UCSD-AML1 (cell line): ENCODE data around the gene FUNDC2.
A peak's percentile ranks its signal among the peaks of the same experiment; 100 is the strongest.

Experiments
- DNase-seq: peaks from one replicate; lab custom pipeline; 2025; ENCODE audit not compliant: unreplicated experiment; lab: John Stamatoyannopoulos, UW

Gene FUNDC2

DNA sequence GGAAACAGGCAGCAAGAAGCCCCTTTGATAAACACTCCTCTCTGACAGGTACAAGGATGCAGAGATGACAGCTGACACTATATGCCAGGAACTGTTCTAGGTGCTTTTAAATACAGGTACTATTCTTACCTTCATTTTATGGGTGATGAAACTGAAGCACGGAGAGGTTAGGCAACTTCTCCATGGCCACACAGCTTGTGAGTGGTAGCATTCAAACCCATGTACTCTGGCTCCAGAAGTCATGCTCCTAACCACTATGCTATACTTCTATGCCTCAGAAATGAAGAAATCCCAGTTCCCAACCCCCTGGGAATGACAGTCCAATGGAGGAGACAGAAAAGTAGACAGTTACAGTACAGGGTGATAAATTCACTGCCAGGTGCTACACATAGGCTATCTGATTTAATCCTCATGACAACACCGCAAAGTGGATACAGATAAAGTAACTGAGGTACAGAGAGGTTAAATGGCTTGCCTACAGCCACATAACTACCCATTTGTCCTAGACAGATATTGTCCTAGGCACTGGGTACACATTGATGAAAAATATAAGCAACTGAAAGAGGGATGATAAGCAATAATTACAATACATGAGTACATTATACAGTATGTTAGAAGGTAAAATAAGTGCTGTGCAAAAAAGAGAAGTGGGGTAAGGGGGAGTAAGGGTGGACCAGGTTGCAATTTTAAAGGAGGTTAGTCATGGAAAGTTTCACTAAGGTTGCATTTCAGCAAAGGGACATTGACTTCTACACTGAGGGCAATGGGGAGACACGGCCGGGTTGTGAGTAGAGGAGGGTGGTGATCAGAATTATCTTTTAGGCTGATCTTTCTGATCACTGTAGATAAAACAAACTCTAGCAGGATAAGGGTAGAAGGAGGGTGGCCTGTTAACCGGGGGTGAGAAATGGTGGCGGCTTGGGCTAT is 2.5 kb upstream of the FUNDC2 start:
- no peak for DNase-seq

DNA sequence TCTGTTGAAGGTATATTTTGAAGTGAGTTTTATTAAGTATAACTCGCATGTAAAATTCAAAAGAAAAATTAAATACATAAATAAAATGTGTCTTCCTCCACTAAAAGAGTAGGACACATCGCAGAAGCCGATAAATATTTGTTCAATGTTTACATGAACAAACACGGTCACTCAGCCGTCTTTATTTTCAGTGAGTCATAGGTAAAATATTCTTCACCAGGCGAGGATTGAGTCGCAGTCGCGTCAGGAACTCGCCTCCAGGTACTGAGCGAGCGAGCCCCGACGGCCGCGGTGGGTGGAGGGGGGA is 271 bp upstream of the FUNDC2 start:
- no peak for DNase-seq

DNA sequence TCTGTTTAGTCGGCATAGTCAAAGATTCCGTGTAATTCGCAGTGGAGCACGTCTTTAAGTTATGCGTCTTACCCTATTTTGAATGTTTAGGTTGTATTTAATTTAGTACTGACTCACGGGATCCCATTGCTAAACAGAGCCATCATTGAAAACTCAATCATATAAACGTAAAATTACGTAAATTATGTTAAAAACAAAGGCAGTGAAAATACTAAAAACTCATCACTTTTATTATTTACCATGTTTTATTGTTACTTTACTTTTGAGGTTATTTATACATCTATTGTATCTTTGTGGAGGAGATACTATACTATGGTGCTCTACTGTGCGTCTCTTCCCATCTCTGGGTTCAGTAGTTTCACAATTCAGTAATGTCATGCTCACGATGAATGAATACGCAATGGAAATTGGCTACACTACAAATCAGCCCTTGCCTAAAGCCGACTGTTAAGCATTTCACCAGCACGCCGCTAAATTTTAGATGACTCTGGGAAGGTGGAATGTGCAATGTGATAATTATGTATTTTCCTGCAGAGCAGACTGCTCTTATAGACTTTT is 944 bp downstream of the FUNDC2 start:
- DNase-seq: no peak

DNA sequence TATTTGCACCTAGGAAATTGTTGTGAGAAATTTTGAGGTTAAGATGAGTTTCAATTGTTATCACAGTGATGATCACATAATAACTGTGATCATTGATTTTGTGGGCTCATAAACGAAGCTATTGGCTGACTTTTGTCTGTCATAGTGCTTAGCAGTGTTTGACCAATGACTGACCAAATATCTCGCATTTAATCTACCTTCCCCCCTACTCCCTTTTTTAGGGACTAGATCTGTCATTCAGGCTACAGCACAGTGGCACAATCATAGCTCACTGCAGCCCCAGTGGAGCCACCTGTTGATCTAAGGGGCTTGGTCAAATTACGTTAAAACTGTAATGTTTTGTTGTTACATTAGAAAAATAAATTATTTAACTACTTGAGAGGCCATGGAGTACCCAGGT is 1.5 kb downstream of the FUNDC2 start:
- no peak for DNase-seq

DNA sequence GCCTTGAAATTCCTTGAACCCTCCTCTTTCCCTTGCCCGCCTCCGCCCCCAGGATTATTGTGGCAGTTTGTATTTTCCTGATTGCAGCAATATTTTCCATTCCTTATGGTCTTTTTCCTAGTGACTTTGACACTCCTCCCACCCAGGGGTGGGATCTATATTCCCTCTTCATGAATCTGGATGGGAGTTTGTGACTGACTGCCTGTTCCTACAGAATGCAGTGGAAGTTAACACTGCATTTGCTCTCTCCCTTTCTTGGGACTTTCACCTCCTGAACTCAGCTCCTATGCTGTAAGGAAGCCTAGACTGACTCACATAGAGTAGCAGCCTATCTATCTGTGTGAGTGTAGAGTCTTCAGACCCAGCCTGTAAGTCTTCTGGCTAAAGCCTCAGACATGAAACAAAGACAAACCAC is 2.2 kb downstream of the FUNDC2 start:
- no peak for DNase-seq

DNA sequence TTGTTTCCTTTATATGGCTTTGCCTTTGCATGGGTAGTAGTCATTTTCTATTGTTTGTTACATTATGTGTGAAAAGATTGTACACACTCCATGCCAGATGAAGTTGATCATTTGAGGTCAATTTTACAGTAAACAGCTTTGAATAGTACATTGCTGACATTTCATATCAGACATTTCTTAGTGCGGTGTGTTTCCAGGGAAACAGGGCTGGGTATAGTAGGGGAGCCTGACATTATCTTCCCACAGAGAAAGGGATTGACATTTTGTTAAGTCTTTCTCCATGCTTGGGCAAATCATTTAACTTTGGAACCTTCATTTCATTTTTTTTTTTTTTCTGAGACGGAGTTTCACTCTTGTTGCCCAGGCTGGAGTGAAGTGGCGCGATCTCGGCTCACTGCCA is 5.0 kb downstream of the FUNDC2 start:
- DNase-seq: no peak

DNA sequence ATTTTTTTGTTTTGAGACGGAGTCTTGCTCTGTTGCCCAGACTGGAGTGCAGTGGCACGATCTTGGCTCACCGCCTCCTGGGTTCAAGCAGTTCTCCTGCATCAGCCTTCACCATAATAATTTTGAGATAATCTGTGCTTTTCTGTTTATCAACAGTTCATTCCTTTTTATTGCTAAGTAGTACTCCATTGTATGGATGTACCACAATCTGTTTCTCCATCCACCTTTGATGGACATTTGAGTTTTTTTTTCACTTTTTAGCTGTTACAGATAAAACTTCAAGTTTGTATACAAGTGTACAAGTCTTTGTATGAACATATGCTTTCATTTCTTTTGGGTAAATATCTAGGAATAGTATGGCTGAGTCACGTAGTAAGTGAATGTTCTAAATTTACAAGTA is 9.0 kb downstream of the FUNDC2 start:
- DNase-seq: no peak

DNA sequence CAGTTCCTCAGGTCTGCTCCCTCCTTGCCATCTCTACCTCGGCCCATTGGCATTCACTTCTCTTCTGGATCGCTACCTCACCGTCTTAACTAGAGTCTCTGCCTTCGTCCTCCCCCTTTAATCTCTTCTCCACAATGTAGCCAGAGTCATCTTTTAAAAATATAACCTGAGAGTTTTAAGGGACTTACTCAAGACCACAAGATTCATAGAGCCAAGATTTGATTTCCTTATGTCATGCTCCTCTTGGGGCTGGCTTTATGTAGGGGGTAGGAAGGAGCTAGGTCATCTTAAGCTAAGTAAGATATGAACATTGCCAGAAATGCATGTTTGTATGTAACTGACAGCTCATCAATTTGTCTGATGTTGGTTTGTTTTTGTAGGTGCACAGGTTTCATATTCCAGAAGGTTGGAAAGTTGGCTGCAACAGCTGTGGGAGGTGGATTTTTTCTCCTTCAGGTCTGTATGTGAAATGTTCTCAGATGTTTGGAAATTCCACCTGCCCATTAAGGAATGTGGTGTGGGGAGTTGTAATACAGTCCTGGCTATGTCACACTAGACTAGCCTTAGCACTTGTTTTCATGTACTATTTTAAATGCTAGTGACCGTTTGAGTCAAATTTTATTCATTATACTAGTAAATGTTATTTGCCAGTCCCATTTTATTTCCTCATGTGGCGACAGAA is 19.6 kb downstream of the FUNDC2 start:
- DNase-seq: no peak

DNA sequence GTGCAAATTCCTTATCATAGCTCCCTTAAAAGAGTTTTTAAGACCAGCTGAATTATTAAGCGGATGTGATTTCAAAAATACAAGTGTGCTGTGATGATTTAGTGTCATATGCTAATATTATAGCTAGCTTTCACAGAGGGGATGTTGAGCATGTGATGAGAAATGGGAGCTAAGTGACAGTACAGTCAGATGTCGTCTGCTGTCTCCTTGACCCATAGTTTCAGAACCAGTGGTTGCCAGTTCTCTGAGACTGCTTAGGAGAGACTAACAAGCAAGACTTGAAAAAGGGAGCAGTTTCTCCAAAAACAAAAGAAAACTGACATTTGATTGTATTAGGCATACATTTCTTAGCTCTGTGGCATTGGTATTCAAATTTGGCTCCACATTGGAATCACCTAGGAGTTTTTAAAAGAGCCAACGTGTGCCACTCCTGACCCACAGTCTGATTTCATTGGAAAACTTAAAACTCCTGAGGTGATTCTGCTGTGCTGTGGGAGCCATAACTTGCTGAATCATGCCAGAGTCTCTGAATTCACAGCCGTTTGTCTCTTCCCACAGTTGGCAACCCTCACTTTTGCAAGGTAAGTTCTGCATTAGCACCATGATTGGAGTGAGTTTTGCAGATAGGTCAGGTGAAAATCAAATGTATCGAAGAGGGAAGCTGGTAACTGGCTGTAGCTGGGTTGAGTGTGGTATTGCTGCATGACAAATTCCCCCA is 20.3 kb downstream of the FUNDC2 start:
- no peak for DNase-seq

DNA sequence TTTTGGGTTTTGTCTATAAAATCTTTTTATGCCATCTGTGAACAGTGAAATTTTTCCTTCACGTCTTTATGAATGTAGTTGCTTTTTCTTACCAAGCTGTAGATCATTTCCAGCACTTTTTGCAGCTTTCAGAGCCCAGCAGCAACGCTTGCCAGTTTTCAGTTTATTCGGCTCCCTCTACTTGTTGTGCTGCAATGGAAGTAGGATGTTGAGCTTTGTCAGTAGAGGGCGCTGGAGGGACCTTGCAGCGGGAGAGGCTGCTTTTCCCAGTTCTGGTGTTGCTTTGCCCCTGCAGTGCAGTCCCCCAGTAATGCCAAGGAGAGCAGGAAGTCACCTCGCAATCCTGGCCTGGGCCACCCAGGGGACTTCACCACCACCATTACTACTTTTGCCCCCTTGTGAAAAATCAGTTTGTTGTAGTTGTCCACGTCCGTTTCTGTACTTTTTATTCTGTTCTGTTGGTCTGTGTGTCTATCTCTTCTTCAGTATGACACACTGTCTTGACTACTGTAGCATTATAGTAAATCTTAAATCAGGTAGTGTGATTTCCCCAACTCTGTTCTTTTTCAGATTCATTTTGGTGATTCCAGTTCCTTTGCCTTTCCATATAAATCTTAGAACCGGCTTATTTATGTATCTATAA is 22.5 kb downstream of the FUNDC2 start:
- peak; percentile 24 for DNase-seq

DNA sequence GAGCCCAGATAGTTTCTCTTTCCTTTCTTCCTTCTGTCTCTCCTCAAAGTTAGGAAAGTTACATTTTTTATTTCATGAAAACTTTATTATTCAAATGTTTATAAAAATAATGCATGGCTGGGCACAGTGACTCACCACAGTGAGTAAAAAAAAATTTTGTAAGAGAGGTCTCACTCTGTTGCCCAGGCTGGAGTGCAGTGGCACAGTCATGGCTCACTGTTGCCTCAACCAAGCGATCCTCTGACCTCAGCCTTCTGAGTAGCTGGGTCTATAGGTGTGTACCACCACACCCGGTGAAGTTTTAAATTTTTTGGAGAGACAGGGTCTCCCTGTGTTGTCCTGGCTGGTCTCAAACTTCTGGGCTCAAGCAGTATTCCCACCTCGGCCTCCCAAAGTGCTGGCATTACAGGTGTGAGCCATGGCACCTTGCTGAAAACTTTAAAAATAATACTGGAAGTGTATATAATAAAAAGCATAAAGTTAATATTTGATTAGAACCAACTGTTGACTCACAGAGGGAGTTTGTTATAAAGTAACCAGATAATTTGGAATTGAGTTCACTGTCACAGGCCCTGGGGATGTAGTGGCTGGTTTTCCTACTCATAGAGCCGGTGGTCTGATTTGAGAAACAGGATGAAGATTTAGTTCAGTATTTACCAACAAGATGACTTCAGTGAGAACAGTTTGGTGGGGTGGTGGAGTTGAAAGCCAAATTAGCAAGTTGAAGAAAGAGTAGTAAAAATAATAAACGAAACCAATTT is 26.3 kb downstream of the FUNDC2 start:
- no peak for DNase-seq

DNA sequence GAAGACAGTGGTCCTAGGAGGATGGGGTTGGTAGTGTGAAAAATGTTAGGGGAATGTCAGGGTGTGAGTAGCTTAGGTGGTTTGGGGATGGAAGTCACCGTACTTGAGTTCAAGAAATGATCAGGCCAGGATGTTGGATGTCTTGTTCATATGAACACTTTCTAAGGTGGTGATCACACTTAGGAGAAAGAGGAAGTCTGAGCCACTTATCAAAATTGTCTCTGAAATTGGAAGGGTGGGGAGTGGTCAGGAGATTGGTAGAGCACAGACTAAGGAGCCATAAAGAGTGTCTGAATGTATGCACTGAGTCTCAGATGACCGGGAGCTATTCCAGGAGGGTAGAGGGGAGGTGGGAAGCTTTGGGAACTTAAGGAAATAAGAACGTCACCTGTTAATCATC is 27.0 kb downstream of the FUNDC2 start:
- DNase-seq: no peak

DNA sequence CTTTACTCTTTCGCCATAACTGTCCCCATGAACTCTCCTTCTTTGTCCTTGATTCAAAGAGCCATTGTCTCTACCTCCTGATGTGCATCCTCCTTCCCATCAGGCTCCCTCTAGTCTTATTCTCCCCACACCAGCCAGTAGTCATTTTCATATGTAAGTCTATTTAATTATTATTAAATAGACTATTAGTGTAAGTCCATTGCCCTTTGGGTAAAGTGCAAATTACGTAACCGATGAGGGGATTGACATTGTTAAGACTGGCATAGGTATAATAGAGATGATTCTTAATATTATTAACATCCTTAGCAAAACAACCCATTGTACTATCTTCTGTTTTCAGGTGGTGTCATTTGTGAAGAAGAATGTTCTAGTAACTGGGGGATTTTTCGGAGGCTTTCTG is 27.6 kb downstream of the FUNDC2 start:
- no peak for DNase-seq

DNA sequence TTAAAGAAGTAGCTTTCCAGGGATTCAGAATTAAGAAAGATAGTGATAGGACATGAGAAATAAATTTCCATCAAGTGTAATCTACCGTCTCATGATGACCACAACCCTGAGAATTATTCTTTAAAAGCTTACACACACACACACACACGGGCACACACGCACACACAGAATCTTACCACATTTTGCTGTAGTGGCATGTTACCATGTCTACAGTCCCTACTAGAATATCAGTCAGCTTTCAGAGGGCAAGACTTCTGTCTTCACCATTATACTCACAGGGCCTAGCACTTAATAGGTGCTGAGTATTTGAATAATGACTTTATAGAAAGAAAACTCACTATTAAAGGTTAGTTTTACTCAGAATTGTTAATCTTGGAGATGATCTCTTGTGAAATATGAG is 28.9 kb downstream of the FUNDC2 start:
- no peak for DNase-seq

DNA sequence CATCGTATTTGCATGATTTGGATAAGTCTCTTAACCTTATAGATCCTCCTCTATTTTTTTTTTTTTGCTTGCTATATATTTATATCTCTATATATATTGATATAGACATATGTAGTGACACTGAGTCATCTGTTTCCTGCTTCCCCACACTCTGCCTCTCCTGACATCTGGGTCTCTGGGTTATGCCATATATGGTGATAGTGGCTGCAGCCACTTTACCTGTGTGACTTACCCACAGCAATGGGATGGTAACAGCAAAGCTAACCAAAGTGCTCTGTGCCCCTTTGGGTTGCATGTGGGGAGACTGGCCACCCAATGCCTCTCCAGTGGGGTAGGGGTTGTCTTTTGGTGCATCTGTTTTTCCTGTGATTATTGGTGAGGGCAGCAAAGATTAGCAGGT is 29.8 kb downstream of the FUNDC2 start:
- no peak for DNase-seq

DNA sequence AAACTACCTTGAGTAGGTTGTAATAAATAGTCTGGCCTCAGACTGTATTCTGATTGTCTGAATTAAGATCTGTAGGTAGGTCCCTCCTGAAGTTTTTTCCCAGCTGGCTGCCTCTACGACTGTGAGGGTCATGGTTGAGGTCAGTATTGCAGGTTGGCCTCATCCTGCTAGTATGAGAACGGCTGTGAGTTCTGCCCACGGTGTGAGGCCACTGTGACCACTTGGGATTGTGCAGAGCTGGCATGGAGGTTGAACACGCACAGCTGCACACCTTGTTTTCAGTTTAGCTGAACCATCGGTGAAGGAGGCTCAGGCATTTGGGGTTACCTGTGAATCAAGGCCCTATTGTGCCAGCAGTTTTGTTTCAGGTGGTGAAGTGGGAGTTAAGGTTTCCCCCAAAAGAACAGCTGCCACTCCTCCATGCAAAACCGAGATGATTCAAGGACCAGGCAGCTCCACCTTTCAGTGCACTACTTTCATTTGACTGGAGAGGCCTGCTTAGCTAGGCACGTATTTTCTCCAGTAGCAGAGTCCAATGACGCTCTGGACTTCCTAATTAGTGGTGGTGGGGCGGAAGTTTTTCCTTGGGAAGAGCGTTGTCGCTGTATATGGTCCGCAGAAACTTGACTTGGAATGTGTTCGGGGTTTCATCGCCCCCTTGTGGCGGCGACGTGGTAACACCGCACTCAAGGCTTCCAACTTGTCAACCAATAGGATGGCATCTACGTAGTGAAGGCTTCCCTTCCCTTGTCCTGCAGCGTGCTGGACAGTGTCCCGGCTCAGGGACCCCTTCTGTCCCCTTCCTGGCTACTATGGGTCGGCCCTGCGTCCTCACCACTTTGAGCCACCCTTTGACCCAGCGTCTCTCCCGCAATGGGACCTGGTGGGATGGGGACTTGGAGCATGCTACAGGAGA is 30.5 kb downstream of the FUNDC2 start:
- peak; percentile 53 for DNase-seq

DNA sequence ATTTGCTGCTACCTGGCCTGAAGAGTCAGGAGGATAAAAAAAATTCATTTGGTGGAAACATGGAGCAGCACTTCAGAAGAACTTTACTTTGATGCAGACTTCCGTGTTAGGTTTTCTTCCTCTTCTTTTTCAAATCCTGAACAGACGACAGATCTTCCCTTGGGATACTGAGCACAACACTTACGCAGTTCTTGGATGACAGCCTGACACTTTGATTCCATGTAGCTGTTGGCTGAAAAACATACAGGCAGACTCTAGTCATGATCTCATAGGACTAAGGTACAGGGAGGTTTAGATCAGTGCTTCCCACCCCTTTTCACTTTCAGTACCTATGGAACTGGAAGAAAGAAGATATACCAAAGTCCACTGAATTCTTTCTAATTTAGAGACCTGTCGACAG is 35.1 kb downstream of the FUNDC2 start:
- DNase-seq: no peak

DNA sequence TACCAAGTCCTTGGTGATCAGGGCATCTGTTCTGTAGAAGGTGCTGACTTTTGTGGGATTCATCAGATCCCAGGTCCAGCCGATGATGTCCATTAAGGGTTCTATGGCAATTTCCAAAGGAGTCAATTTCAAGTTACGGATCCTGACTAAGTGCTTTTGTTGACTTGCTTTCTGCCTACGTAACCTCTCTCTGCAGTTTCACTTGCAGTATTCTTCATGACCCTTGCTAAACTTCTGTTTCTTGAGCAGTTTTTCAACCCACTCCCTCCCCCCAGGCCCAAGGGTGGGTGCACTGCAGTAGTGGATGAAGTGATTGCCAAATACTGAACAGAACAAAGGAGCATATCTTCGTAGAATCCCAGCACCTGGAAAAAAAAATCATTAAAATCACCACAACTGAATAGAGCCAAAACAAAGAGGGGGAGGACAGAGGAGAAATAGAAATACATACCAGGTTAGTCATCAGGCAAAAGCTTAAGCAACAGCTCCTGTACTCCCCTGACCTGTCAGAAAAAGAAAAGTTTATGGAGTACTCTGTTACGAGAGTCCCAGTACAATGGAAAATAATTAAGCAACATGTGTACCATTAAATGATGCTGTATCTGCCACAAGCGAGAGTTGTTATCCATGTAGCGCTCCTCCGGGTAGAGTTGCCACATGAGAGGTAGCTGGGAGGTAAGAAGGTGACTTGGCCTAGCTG is 38.5 kb downstream of the FUNDC2 start:
- no peak for DNase-seq

DNA sequence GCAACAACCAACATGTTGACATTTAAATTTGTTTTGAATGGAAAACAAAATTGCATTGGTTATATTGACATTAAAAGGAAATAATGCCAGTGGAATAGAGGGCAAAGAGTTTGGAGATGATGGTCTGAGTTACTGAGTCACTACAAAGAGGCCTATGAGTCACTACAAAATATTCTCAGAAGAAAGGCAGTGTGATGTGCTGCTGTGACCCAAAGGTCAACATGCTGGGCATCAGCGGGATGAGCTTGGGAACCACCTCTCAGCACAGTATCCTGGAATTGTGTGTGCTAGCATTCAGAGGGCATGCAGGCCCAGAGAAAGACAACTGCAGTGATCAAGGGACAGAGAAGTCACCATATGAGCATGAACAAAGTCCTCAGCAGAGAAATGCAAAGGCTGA is 41.5 kb downstream of the FUNDC2 start:
- no peak for DNase-seq
